ENCODE measurements around the gene C1QTNF8.

DNA sequence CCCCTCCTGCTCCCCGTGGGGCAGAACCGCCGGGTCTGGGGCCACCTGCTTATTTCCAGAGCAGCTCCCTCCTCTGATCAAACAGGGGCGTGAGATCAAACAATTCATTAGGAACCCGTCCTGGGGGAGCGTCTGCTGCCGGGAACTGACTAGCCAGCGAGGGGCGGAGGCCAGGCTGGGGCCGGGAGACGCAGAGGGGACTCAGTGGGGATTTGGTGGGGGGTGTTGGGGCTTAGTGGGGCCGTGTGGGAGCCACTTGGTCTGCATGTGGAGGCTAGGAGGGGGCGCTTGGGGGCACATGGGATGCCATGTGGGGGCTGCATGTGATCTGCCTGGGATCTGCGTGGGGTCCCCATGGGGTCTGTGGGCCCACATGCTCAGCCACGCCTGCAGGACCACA lies 36.4 kb upstream of the C1QTNF8 start:
- TF ChIP-seq, protein P1, sequence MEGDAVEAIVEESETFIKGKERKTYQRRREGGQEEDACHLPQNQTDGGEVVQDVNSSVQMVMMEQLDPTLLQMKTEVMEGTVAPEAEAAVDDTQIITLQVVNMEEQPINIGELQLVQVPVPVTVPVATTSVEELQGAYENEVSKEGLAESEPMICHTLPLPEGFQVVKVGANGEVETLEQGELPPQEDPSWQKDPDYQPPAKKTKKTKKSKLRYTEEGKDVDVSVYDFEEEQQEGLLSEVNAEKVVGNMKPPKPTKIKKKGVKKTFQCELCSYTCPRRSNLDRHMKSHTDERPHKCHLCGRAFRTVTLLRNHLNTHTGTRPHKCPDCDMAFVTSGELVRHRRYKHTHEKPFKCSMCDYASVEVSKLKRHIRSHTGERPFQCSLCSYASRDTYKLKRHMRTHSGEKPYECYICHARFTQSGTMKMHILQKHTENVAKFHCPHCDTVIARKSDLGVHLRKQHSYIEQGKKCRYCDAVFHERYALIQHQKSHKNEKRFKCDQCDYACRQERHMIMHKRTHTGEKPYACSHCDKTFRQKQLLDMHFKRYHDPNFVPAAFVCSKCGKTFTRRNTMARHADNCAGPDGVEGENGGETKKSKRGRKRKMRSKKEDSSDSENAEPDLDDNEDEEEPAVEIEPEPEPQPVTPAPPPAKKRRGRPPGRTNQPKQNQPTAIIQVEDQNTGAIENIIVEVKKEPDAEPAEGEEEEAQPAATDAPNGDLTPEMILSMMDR (IDR thresholded peaks at IDR 0.05 in 2 of 3, conservative IDR thresholded peaks at IDR 0.05 in 1 of 3; ENCODE audit: borderline replicate concordance in 1 of 3, insufficient read depth in 1 of 3, low read depth in 2 of 3, low read length in 2 of 3), result no peak
- no peak for TF ChIP-seq TCF7L2 (IDR thresholded peaks at IDR 0.05; ENCODE audit: borderline replicate concordance, extremely low read depth, insufficient read depth, insufficient read length)
- TF ChIP-seq RAD21 (IDR thresholded peaks at IDR 0.05; ENCODE audit: low read depth), result no peak
- no peak for TF ChIP-seq JUND (IDR thresholded peaks at IDR 0.05)
- TF ChIP-seq EZH2phosphoT487 (IDR thresholded peaks at IDR 0.05; ENCODE audit: borderline replicate concordance), result no peak
- no peak for TF ChIP-seq POLR2AphosphoS5 (IDR thresholded peaks at IDR 0.05; ENCODE audit: low read depth, low read length)
- TF ChIP-seq POLR2A (IDR thresholded peaks at IDR 0.05; ENCODE audit: borderline replicate concordance, extremely low read depth, insufficient read depth, insufficient read length), result no peak
- no peak for TF ChIP-seq EGR1 (IDR thresholded peaks at IDR 0.05; ENCODE audit: low read depth)
- TF ChIP-seq, protein P2, sequence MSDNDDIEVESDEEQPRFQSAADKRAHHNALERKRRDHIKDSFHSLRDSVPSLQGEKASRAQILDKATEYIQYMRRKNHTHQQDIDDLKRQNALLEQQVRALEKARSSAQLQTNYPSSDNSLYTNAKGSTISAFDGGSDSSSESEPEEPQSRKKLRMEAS (IDR thresholded peaks at IDR 0.05), result no peak
